Measurements from ENCODE around the gene ELOA2. TPM values are rescaled to one million over a fixed set of nuclear protein-coding genes. Genes with fewer than 3 reads are reported as not detected.
"Not testable (repeated sequence)": the region's sequence is repeated elsewhere in the genome, so short reads cannot be mapped to it uniquely, and the experiment has no call there.

ELOA2 gene
- total and polyA plus RNA-seq, 5 donors: not detected

DNA sequence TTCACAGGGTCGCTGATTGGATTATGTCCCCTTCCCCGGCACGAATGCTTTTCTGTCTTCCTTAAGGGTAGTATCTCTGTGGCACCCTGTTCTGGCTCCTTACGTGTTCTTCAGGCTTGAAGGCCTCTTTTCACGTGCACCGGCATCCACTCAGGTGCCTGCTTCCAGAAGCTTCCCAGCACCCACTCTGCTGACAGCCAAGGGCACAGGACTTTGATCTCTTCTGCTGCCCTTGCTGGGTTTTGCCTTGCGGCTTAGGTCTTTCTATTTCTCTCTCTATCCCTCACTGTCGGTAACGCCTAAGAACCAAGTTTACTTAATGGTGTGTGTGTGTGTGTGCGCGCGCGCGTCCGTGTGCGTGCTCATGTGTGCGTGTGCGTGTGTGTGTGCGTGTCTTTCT is 14.7 kb downstream of the ELOA2 start:
- DNase-seq; H3K4me3 ChIP-seq (ENCODE audit: low read length); intact Hi-C loops (cut with DNase I); H3K27me3 ChIP-seq (ENCODE audit: control insufficient read depth, insufficient read depth); H3K4me1 ChIP-seq (ENCODE audit: control insufficient read depth, insufficient read depth, low read length); H3K27ac ChIP-seq (ENCODE audit: low read length); H3K9me3 ChIP-seq (ENCODE audit: control insufficient read depth, low read length); ATAC-seq: not testable (repeated sequence)
- WGBS: no CpG with 5 or more reads among the region's 19 CpGs

DNA sequence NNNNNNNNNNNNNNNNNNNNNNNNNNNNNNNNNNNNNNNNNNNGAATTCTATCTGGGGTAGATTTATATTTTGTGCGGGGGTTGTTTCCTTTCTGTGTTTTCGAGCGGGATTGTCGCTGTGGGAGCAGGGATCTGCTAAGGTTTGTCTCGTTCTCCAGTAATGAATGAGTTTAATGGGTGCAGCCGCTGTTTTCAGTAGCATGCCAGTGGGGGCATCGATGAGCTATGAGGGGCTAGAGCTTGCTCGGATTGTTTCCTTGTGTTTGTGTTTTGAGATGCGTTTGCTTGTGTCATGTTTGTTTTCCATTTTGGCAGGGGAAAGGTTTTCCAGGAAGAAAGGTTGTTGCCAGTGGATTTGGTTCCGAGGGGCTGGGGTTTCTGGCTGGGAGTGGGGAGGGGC is 15.6 kb downstream of the ELOA2 start:
- H3K4me3 ChIP-seq (ENCODE audit: low read length); H3K27ac ChIP-seq (ENCODE audit: low read length); H3K9me3 ChIP-seq (ENCODE audit: control insufficient read depth, low read length); H3K4me1 ChIP-seq (ENCODE audit: control insufficient read depth, insufficient read depth, low read length); intact Hi-C loops (cut with DNase I); H3K27me3 ChIP-seq (ENCODE audit: control insufficient read depth, insufficient read depth); DNase-seq; ATAC-seq: not testable (repeated sequence)
- no CpG with 5 or more reads among the region's 10 CpGs for WGBS

Other genes with a start within 250 kb of the ELOA2 start
- gene PIAS2, start 118.1 kb downstream of the ELOA2 start, total RNA-seq: 10 to 100 TPM; 35.7 to 44.0 (median 42.1) TPM
- gene PIAS2, start 118.1 kb downstream of the ELOA2 start, polyA plus RNA-seq: 7.7 TPM
- gene KATNAL2, start 118.0 kb downstream of the ELOA2 start, total RNA-seq: 1 to 10 TPM; 5.2 to 7.0 (median 6.3) TPM
- gene KATNAL2, start 118.0 kb downstream of the ELOA2 start, polyA plus RNA-seq: 5.0 TPM
- gene HDHD2, start 114.9 kb upstream of the ELOA2 start, total RNA-seq: 10 to 100 TPM; 34.3 to 39.9 (median 35.9) TPM
- gene HDHD2, start 114.9 kb upstream of the ELOA2 start, polyA plus RNA-seq: 23.0 TPM
- 10 to 100 TPM in 1 of 4 donors, 1 to 10 TPM in 3; 8.8 to 12.4 (median 9.4) TPM for gene IER3IP1, start 140.7 kb upstream of the ELOA2 start, total RNA-seq
- gene IER3IP1, start 140.7 kb upstream of the ELOA2 start, polyA plus RNA-seq: 16.8 TPM
- gene SKOR2, start 216.0 kb upstream of the ELOA2 start, total RNA-seq: not detected
- gene SKOR2, start 216.0 kb upstream of the ELOA2 start, polyA plus RNA-seq: not detected